Measurements from ENCODE around the gene SPTBN4.

DNA sequence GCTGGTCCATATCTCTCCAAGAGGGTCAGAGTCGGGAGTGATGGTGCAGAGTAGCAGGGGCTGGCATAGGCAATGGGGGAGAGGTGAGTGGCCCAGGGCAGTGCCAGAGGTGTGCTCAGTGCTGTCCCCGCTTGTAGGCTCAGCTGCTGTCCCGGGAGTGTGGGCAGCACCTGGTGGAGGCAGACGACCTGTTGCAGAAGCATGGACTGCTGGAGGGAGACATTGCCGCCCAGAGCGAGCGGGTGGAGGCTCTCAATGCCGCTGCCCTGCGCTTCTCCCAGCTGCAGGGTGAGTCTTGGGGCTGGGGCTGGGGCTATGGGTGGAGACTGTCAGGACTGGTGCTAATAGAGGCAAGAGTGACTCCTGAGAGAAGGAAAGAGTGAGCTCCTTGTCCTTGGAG lies 39.3 kb downstream of the SPTBN4 start:
- TF ChIP-seq POLR2AphosphoS5 (IDR thresholded peaks at IDR 0.05; ENCODE audit: low read depth) (no peak), GABPA (IDR thresholded peaks at IDR 0.05; ENCODE audit: low read depth) (no peak)
- TF ChIP-seq, protein P1, sequence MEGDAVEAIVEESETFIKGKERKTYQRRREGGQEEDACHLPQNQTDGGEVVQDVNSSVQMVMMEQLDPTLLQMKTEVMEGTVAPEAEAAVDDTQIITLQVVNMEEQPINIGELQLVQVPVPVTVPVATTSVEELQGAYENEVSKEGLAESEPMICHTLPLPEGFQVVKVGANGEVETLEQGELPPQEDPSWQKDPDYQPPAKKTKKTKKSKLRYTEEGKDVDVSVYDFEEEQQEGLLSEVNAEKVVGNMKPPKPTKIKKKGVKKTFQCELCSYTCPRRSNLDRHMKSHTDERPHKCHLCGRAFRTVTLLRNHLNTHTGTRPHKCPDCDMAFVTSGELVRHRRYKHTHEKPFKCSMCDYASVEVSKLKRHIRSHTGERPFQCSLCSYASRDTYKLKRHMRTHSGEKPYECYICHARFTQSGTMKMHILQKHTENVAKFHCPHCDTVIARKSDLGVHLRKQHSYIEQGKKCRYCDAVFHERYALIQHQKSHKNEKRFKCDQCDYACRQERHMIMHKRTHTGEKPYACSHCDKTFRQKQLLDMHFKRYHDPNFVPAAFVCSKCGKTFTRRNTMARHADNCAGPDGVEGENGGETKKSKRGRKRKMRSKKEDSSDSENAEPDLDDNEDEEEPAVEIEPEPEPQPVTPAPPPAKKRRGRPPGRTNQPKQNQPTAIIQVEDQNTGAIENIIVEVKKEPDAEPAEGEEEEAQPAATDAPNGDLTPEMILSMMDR (IDR thresholded peaks at IDR 0.05; ENCODE audit: insufficient read depth, low read length), result no peak
